HG03039 (cell line): ENCODE measurements around the gene NEMF.
"Not testable (repeated sequence)": the region's sequence is repeated elsewhere in the genome, so short reads cannot be mapped to it uniquely, and the experiment has no call there.

ENCODE experiments used
- ATAC-seq: cut with Tn5 transposase; IDR thresholded peaks from one replicate; pipeline ENCODE4 v1.9.1; 2021; ENCODE audit warnings: mild to moderate bottlenecking, moderate library complexity; ENCODE audit not compliant: unreplicated experiment

Gene NEMF

GRCh38 chr14:49876563-49877127, 24.1 kb upstream of the NEMF start:
- ATAC-seq, result no peak

- ATAC-seq, result no peak
Observed at GRCh38 chr14:49875640-49876198, 23.1 kb upstream of the NEMF start.

- not testable (repeated sequence) for ATAC-seq
Observed at GRCh38 chr14:49873548-49873947, 21.0 kb upstream of the NEMF start.

DNA sequence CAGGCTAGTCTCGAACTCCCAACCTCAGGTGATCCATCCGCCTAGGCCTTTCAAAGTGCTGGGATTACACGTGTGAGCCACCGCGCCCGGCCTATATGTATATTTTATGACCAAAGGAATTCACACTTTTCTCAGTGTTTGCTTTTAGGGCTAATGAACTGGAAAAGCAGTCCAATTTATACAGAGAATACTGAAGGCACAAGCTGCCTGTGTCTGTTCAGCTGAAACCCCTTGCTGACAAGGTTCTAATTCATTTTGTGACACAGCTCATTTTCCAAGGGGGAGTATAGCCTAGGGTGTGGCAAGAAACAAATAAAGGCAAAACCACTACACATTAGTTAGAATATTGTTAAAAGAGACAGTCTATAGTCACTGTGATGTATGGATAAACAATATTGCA, 18.3 kb upstream of the NEMF start:
- no peak for ATAC-seq

- ATAC-seq, result no peak
Observed at GRCh38 chr14:49868720-49869114, 16.1 kb upstream of the NEMF start.

GRCh38 chr14:49867831-49868719, 15.5 kb upstream of the NEMF start:
- peak; percentile 86 for ATAC-seq

- no peak for ATAC-seq
Observed at GRCh38 chr14:49865431-49865859, 12.9 kb upstream of the NEMF start.

DNA sequence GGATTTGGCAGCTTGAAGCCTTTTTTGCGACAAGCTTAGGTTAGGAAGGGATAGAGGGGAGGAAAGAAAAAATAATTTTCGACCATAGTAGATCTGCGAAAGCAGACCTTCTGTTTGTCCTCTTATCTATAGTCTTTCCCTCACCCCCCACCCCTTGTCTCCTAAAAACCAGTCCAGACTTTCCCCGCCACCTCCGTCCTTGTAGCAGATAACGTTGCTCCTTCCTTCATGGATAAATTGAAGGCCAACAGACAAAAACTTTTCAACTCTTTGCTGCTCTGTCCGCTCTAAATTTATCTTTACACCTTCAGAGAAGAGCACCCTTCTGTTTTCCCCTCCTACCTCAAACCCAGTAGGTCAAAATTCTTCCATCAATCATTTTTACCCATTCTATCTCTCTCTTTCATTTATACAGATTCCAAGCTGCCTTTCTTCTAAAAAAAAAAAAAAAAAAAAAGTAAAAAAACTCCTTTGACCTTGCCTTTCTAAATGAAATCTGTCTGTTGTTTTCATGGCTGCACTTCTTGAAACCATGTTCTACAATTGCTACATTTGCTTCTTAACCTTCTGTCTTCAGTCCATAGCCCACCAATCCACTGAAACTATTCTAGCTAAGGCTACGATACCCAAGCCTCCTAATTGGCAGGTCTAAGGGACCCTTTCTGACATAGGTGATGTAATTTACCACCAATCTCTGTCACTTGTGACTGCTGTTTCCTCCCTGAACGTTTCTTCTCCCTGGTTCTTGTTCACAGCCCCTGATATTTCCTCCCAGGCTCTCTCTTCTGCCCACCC, 11.1 kb upstream of the NEMF start:
- no peak for ATAC-seq

GRCh38 chr14:49862089-49862673, 9.6 kb upstream of the NEMF start:
- ATAC-seq, result peak; percentile 33

DNA sequence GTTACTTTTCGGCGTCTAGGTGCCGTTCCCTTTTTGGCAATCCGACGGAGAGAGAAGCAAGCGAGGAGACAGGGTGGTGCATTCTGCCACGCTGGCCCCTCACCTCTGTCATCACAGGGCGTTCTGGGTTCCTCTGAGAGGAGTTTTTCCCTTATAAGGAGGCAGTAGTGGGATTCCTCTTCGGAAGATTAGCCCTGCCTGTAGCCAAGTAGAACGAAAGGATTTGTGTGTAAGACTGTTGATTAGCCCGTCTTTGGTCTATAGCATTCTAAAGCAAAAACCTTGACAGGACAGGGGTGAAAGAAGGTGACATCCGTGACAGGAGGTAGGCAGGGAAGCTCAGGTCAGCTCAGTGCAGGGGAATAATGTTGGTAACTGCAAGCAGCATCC, 9.1 kb upstream of the NEMF start:
- ATAC-seq, result peak; percentile 4

GRCh38 chr14:49860988-49861698, 8.6 kb upstream of the NEMF start:
- no peak for ATAC-seq

GRCh38 chr14:49858383-49858782, 5.8 kb upstream of the NEMF start:
- no peak for ATAC-seq

DNA sequence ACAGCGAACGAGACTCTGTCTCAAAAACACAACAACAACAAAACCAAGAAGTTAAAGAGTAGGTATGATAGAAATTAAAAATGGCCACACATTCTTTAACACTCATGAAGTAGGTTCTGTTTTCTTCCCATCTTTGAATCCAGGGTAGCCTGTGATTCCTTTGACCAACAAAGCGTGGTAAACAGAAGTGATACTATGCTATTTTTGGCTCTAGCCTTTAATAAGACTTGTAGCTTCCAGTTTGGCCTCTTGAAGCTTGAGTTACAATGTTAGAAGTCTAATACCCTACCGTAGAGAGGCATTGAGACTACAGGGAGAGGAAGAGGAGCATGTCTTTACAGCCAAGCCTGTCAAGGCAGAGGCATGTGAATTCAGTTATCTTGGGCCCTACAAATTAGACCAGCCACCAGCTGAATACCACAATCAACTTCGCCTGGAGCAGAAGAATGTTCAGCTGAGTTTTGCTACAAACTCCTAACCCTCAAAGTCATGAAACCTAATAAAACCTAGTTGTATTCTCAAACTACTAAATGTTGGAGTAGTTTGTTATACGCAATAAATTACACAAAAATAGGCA, 4.9 kb upstream of the NEMF start:
- ATAC-seq, result no peak

GRCh38 chr14:49853572-49854375, 1.2 kb upstream of the NEMF start:
- no peak for ATAC-seq

- no peak for ATAC-seq
Observed at GRCh38 chr14:49853158-49853477, 530 bp upstream of the NEMF start.

DNA sequence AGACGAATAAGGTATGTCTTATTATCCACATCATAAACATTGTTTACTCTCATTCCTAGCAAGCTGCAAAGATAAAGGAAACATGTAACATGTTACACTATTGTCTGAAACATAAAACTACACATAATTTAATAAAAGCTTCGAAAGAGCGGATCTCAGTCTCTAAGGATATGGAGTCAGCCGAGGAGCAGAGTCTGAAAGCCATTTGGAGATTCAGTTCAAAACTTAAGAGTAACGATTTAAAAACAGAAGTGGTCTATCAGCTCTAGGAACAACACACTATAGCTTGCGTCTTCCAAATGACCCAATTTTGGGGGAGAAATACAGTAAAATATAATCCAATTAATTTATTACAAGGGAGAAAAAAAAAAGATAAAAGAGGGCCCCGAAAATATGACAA, 775 bp downstream of the NEMF start:
- no peak for ATAC-seq

GRCh38 chr14:49849213-49849847, 3.3 kb downstream of the NEMF start:
- ATAC-seq, result no peak

DNA sequence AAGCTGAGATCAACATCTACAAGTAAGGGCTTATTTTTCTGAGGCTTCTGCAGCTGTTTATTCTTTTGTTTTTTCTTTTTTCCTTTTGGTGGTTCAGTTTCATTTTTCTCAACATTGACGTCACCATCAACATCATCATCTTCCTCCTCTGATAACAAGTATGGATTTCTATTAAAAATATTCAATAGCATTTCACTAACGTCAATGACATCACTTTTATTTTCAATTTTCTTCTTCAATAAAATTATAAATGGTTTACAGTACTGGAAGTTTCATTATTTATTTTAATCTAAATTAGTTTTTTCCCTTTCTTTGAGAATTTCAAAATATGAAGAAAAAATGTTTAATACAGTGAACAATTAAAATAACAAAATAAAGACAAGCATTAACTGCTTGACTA, 23.9 kb downstream of the NEMF start:
- no peak for ATAC-seq

DNA sequence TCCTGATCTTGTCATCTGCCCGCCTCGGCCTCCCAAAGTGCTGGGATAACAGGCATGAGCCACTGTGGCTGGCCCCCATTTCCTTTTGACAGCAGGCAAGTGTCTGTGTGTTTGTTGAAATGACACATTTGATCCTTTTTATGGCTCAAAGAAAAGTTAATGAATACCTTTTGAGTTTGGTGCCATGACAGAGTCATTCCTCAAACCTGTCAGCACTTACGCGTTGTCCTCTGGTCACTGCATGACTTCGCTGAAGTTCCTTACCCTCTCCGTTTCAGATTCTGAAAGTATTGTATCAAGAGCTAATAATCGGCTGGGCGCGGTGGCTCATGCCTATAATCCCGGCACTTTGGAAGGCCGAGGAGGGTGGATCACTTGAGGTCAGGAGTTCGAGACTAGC, 32.4 kb downstream of the NEMF start:
- no peak for ATAC-seq
